ENCODE measurements around the gene KHDC3L.
A peak's percentile ranks its signal among the peaks of the same experiment; 100 is the strongest.

The KHDC3L gene, protein sequence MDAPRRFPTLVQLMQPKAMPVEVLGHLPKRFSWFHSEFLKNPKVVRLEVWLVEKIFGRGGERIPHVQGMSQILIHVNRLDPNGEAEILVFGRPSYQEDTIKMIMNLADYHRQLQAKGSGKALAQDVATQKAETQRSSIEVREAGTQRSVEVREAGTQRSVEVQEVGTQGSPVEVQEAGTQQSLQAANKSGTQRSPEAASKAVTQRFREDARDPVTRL

DNA sequence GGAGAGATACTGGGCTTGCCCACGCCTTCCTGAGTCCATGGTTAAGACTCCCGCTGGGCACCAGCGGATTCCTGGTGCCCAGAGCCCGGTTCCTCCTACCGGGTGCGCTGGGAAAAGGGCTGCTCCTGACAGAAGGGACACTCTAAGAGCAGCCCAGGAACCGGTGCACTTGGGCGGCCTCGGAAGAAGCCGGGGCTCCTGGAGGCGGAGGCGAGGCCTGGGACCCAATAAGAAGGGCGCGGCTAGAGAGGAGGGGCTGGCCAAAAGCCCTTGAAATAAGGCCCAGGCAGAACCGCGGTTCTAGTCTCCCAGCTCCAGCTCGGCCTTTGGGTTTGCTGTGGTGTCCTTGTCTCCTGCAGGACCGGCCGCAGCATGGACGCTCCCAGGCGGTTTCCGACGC, at the start of gene KHDC3L:
Gene KHDC3L (plus strand): TSS at position 301 of the 400 bp plus-strand sequence. CDS start 72 bp downstream, at position 373.
- no peak for DNase-seq

GRCh38 chr6:73314577-73315492, 47.6 kb upstream of the KHDC3L start:
- no peak for DNase-seq

DNA sequence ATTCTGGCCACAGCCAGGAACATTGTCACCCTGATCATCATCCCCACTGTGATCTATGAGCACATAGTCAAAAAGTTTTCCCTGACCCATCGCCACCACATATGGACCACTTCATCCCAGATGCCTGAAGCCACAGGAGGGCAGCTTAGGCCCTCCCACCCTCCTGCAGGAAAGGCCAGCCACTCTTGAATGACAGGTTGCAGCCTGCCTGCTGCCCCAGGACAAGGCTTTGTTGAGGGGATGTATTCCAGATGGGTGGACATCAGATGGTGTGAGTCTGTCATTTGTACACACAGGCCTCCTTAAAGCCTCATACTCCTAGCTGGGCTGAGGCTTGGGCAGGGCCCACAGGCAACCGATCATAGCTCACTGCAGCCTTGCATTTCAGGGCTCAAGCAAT, 39.1 kb upstream of the KHDC3L start:
- peak in 1 of 2 experiments; percentile 17 for DNase-seq

- DNase-seq = no peak
Observed at GRCh38 chr6:73325656-73326055, 36.8 kb upstream of the KHDC3L start.

DNA sequence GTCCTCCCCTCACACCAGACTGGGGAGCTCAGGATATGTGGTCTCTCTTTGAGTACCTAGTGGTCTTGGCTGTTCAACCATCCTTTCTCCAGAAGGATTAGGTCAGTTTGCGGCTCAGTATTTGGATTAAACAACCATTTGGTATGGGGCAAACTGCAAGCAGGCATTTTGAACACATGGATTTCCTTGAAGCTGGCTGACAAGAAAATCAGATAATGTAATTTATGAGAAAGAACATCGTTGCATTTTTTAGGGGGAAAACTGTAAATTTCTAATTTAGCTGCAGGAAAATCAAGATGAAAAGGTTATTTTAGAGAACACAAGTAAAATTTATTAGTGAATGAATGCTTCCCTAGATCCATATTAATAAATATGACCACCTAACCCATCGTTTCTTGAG, 33.7 kb upstream of the KHDC3L start:
- no peak for DNase-seq

DNA sequence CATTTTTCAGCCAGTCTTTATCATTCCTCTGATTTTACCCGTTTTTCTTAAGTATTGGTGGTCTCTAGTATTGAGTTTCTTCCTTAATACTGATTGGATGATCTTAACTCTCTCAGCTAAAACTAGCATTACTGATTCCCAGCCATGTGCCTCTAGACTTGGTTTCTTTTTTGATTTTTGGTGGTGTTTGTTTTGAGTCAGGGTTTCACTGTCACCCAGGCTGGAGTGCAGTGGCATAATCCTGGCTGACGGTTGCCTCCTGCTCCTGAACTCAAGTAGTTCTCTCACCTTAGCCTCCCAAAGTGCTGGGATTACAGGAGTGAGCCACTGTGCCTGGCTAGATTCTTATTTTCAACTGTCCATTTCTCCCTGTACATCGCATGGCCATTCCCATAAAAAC, 33.3 kb upstream of the KHDC3L start:
- DNase-seq = no peak

GRCh38 chr6:73339340-73339739, 23.1 kb upstream of the KHDC3L start:
- no peak for DNase-seq

GRCh38 chr6:73340048-73340447, 22.4 kb upstream of the KHDC3L start:
- peak in 1 of 2 experiments; percentile 9 for DNase-seq

GRCh38 chr6:73341335-73341734, 21.1 kb upstream of the KHDC3L start:
- no peak for DNase-seq

DNA sequence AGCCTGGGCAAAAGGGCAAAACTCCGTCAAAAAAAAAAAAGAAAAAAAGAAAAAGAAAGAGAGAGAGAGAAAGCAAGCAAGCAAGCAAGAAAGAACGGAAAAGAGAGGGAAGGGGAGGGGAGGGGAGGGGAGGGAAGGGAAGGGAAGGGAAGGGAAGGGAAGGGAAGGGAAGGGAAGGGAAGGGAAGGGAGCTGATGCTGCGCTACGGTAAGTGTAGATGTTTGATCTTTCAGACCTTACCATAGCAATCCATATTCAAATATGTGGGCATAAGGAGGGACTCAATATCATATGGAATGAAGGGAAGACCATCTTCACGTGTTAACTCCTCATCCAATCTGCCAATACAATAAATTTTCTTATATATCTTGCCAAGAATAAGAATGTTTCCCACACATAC, 20.3 kb upstream of the KHDC3L start:
- no peak for DNase-seq

- no peak for DNase-seq
Observed at GRCh38 chr6:73343164-73343563, 19.3 kb upstream of the KHDC3L start.

DNA sequence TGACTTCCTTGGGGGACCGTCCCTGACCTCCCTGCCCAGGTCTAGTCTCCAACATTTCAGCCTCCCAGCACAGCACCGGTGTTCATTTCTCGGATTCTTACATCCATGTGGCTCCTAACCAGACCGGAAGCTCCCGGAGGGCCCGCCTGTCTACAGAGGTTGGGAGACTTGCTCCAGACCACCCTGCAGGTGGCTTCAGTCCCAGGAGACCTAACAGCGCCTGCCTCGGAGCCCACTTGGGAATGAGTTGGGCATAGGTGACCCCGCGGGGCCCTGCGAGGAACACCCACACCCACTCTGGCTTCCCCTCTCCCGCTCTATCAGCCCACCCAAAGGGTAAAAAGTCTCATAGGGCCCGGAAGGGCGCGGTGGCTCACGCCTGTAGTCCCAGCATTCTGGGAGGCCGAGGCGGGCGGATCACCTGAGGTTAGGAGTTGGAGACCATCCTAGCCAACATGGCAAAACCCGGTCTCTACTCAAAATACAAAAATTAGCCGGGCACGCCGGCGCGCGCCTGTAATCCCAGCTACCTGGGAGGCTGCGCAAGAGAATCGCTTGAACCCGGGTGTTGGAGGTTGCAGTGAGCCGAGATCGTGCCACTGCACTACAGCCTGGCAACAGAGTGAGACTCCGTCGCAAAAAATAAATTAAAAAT, 13.8 kb upstream of the KHDC3L start:
- DNase-seq = no peak

DNA sequence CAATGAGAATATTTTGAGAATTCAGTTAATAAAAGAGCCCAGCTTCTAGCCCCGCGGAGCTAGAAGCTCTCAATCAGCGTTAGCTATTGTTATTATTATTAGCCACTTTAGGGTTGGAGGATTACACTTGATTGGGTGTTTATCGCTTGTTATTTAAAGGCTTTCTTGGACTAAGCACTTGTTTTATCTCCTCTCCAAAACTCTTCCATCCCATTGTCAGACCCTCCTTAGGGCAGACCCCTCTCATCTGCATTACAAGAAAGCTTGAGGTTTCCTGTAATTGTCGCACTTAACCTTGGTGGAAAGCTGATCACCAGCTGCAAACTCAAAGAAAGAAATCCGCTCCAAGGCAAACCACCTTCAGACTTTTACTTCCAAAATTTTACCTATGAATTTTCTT, 13.1 kb upstream of the KHDC3L start:
- DNase-seq = no peak

GRCh38 chr6:73353636-73354593, 8.5 kb upstream of the KHDC3L start, which contains the start of gene DPPA5:
Gene DPPA5 (minus strand): TSS chr6:73354276. CDS start chr6:73354225, 51 bp downstream.
- no peak for DNase-seq

GRCh38 chr6:73362869-73363536, 545 bp downstream of the KHDC3L start:
- no peak for DNase-seq

DNA sequence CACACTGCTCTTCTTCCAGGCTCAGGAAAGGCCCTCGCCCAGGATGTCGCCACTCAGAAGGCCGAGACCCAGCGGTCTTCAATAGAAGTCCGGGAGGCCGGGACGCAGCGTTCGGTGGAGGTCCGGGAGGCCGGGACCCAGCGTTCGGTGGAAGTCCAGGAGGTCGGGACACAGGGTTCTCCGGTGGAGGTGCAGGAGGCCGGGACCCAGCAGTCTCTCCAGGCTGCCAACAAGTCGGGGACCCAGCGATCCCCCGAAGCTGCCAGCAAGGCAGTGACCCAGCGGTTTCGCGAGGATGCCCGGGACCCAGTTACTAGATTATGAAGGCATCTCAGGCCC, 1.0 kb downstream of the KHDC3L start:
- DNase-seq = no peak

DNA sequence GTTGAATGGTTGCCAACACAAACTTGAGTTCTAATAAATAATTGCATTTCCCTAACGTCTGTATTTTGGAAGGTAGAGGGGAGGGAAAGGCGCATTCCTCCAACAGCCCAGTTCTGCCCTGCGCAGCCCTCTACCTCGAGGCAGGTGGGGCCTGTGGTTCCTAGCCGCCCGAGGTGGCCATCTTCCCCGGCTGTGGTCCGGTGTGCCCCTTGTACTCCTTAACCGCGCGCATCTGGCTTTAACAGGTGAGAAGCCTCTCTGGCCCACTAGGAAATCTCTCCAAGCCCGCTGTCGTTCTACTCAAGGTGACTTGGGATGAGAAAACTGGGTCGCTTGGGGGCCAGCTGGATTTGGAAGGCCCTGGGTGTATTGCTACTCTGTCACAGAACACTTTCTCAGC, 1.7 kb downstream of the KHDC3L start:
- no peak for DNase-seq

DNA sequence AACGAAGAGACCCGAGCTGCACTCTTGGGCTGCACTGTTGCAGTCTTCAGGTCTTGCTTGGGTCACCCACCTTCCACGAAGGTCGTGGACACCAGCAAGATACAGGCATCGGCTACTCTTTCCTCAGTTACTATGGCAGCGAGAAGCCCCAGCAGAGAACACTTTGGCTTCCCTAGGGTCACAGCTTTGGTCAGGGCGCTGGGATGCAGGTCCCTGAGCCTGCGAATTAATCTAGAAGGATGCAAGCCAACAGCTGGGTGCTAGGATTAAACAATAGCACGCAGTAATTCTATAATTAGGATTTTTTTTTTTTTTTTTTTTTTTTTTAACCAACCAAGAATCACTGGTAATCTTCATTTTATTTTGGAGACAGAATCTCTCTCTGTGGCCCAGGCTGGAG, 2.1 kb downstream of the KHDC3L start:
- DNase-seq = peak in 1 of 2 experiments; percentile 14

DNA sequence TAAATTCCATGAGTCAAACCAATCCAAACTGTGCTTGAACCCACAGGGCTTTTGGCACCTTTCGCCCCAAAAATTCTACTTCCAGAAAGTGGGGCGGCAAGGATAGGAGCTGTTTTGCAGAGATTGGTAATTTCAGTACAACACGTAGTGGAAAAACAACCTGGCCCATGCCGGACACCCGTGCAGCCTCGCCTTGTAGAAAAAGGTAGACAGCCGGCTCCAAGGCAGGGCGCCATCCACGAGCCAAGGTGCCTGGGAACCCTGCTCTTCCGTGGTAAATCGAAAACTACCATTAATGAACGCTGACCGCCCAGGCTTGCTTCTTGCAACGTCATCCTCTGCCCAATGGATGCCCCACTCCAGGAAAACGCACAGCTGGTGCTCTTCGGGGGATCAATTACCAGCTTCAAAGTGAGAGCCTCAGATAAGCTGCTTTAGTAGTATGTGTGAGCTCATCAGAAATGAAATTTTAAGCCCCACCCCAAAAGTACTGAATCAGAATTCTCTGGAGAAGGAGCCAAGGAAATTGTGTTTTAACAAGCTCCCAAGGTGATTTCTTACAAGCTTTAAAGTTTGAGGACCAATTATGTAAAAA, 5.4 kb downstream of the KHDC3L start:
- peak; percentile 84 to 89 for DNase-seq

- DNase-seq = no peak
Observed at GRCh38 chr6:73368675-73369074, 6.2 kb downstream of the KHDC3L start.

DNA sequence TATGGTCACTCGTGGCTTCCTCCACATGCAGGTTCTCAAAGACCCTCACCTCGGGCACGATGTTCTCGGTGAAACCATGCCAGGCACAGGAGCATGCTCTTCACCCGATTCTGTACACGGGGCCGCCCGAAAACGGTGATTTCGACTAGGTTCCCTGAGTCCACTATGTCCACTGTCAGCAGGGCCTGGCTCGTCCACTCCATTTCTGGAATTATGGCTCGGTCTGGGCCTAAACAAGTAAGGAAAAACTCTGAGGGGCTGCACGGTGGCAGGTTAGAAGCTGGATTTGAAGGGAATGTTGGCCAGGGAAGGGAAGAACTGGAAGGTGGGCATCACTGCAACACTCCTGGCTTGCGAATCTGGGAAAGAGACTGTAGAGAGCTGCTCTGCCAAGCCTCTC, 6.7 kb downstream of the KHDC3L start:
- DNase-seq = no peak

DNA sequence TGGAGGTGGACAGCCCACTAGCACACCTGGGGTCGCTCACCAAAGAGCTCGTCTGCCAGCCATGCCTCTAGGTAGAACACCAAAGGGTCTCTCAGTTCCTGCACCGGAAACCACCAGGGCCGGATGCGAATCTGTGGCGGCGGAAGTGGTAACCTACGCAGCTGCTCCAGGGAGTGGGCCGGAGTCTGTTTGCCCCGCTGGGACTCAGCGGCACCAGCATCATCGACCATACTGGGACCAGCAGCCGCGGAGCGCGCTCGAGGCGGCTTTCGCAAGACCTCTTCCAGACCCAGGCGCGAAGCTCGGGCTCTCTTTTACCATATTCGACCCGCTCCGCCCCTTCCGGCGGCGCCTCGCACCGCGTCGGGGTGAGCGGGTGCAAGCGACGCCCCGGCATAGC, 7.1 kb downstream of the KHDC3L start, which contains the start of gene OOEP:
Gene OOEP (minus strand): TSS at position 335 of the 400 bp plus-strand sequence. CDS start 105 bp downstream, at position 230.
- no peak for DNase-seq

Data from NCI-H524 (cell line).